Osteocyte (in vitro differentiated cells): ENCODE results near the gene CACNG4. TPM values are rescaled to one million over a fixed set of nuclear protein-coding genes. Genes with fewer than 3 reads are reported as not detected.

Experiments
- DNase-seq: peaks from one replicate; pipeline ENCODE4 v3.0.0; 2021; ENCODE audit warnings: mixed read lengths; ENCODE audit not compliant: unreplicated experiment; ENCODE audit errors: extremely low spot score
- H3K27ac Mint-ChIP-seq: one replicate; pipeline ENCODE4 v1.8.0; 2021; ENCODE audit warnings: mild to moderate bottlenecking, mixed read lengths; ENCODE audit not compliant: unreplicated experiment
- H3K27me3 Mint-ChIP-seq: one replicate; pipeline ENCODE4 v1.8.0; 2021; ENCODE audit warnings: mixed read lengths; ENCODE audit not compliant: unreplicated experiment
- H3K36me3 Mint-ChIP-seq: one replicate; pipeline ENCODE4 v1.8.0; 2021; ENCODE audit warnings: mixed read lengths; ENCODE audit not compliant: unreplicated experiment
- H3K4me1 Mint-ChIP-seq: one replicate; pipeline ENCODE4 v1.8.0; 2021; ENCODE audit warnings: mixed read lengths; ENCODE audit not compliant: unreplicated experiment
- H3K4me3 Mint-ChIP-seq: one replicate; pipeline ENCODE4 v1.8.0; 2021; ENCODE audit warnings: mild to moderate bottlenecking, moderate library complexity, mixed read lengths; ENCODE audit not compliant: unreplicated experiment
- H3K9me3 Mint-ChIP-seq: one replicate; pipeline ENCODE4 v1.8.0; 2021; ENCODE audit warnings: mixed read lengths; ENCODE audit not compliant: unreplicated experiment
- CTCF ChIP-seq: fragments of 200-600 bp; sonication (generic); IDR thresholded peaks from 2 replicates; pipeline ENCODE4 v1.5.0; 2021; ENCODE audit warnings: antibody characterized with exemption, mild to moderate bottlenecking, moderate library complexity
- total RNA-seq: library from RNA; stranded (reverse); gene quantifications from 2 replicates; pipeline ENCODE4 v1.2.1, GENCODE V29; 2021

CACNG4 gene
- total RNA-seq, 1 donor from 2014 or later, result 5.6 TPM

GRCh38 chr17:67059372-67059771 lies 94.9 kb downstream of the CACNG4 start:
- Mint-ChIP-seq H3K9me3 (peaks cover 3% of the 10 kb centered on the region), H3K4me3 (no peak overlapping the region), H3K27me3 (no peaks in the 10 kb centered on the region), H3K27ac (no peak overlapping the region), H3K36me3 (no peaks in the 10 kb centered on the region), H3K4me1 (peaks cover 7% of the 10 kb centered on the region)
- no peak for DNase-seq
- TF ChIP-seq CTCF, result no peak

- H3K27ac Mint-ChIP-seq, result peak overlapping the region; percentile 41
- peaks cover under 1% of the 10 kb centered on the region for H3K9me3 Mint-ChIP-seq
- TF ChIP-seq CTCF, result no peak
- peaks cover 7% of the 10 kb centered on the region for H3K4me1 Mint-ChIP-seq
- H3K36me3 Mint-ChIP-seq, result no peaks in the 10 kb centered on the region
- no peak for DNase-seq
- no peak overlapping the region for H3K4me3 Mint-ChIP-seq
- H3K27me3 Mint-ChIP-seq, result no peaks in the 10 kb centered on the region
Measured at GRCh38 chr17:67063141-67063540, 98.6 kb downstream of the CACNG4 start.

GRCh38 chr17:67066717-67067116 lies 102.2 kb downstream of the CACNG4 start:
- no peaks in the 10 kb centered on the region for H3K9me3 Mint-ChIP-seq

GRCh38 chr17:67067571-67068482 lies 103.3 kb downstream of the CACNG4 start:
- peaks cover 7% of the 10 kb centered on the region for H3K4me1 Mint-ChIP-seq
- no peaks in the 10 kb centered on the region for H3K9me3 Mint-ChIP-seq
- H3K4me3 Mint-ChIP-seq, result no peak overlapping the region
- H3K36me3 Mint-ChIP-seq, result peaks cover 6% of the 10 kb centered on the region
- no peaks in the 10 kb centered on the region for H3K27me3 Mint-ChIP-seq
- no peak for DNase-seq
- no peak for TF ChIP-seq CTCF
- H3K27ac Mint-ChIP-seq, result no peak overlapping the region

More at GRCh38 chr17:67066717-67067116, 102.2 kb downstream of the CACNG4 start:
- Mint-ChIP-seq H3K27me3 (no peaks in the 10 kb centered on the region), H3K36me3 (peaks cover 5% of the 10 kb centered on the region), H3K27ac (no peak overlapping the region), H3K4me3 (no peak overlapping the region), H3K4me1 (peaks cover 7% of the 10 kb centered on the region)
- TF ChIP-seq CTCF, result no peak
- no peak for DNase-seq

- H3K27ac Mint-ChIP-seq, result no peak overlapping the region
- no peaks in the 10 kb centered on the region for H3K4me1 Mint-ChIP-seq
- no peak for DNase-seq
- no peaks in the 10 kb centered on the region for H3K27me3 Mint-ChIP-seq
- H3K4me3 Mint-ChIP-seq, result no peak overlapping the region
- H3K9me3 Mint-ChIP-seq, result no peaks in the 10 kb centered on the region
- peaks cover 17% of the 10 kb centered on the region for H3K36me3 Mint-ChIP-seq
- TF ChIP-seq CTCF, result no peak
Measured at GRCh38 chr17:67068999-67069398, 104.5 kb downstream of the CACNG4 start.
